Renal pelvis (tissue), 12 donors: Measurements from ENCODE around the gene LDHAL6A. TPM values are rescaled to one million over a fixed set of nuclear protein-coding genes. Genes with fewer than 3 reads are reported as not detected.
"Not testable (repeated sequence)": the region's sequence is repeated elsewhere in the genome, so short reads cannot be mapped to it uniquely, and the experiment has no call there.

Source experiments
- DNase-seq: peaks from one replicate; pipeline ENCODE4 v3.0.0-alpha.2; 2013
- long read RNA-seq, 16 experiments: transcript quantifications; one replicate each; lab custom pipeline, GENCODE V29; 2026
- polyA plus RNA-seq, 3 donors: library from polyadenylated mRNA; unstranded; fragments of 120-200 nt; gene quantifications; one replicate each; pipeline ENCODE4 v1.2.1, GENCODE V29; 2013; ENCODE audit not compliant: insufficient read length in 3 of 3

The LDHAL6A gene
- polyA plus RNA-seq, result 1 to 10 TPM in 2 of 3 donors, under 1 TPM in 1; 0.67 to 1.5 (median 1.5) TPM
- long read RNA-seq, donor 1, result 0 reads
- long read RNA-seq, donor 2, partial matches to known transcripts, result 261 of 261 reads
- long read RNA-seq, donor 2, other reads (novel, unspliced or antisense), result 0 of 261 reads
- long read RNA-seq, donor 3, result 0 reads
- long read RNA-seq, donor 4, partial matches to known transcripts, result 171 of 171 reads
- long read RNA-seq, donor 4, other reads (novel, unspliced or antisense), result 0 of 171 reads
- long read RNA-seq, donor 5, result 0 reads
- long read RNA-seq, donor 6, result 0 reads
- long read RNA-seq, donor 7, partial matches to known transcripts, result 218 of 219 reads
- long read RNA-seq, donor 7, other reads (novel, unspliced or antisense), result 0 of 219 reads
- long read RNA-seq, donor 8, partial matches to known transcripts, result 22 of 44 reads
- long read RNA-seq, donor 8, other reads (novel, unspliced or antisense), result 22 of 44 reads
- long read RNA-seq, donor 9, result 0 reads
- long read RNA-seq, donor 10, result 0 reads
- long read RNA-seq, donor 11, result 0 reads
- long read RNA-seq, donor 12, partial matches to known transcripts, result 227 of 235 reads
- long read RNA-seq, donor 12, other reads (novel, unspliced or antisense), result 8 of 235 reads
- long read RNA-seq, donor 13, partial matches to known transcripts, result 134 of 134 reads
- long read RNA-seq, donor 13, other reads (novel, unspliced or antisense), result 0 of 134 reads
- long read RNA-seq, donor 14, result 0 reads
- long read RNA-seq, donor 15, partial matches to known transcripts, result 328 of 343 reads
- long read RNA-seq, donor 15, other reads (novel, unspliced or antisense), result 15 of 343 reads
- long read RNA-seq, donor 16, partial matches to known transcripts, result 246 of 246 reads
- long read RNA-seq, donor 16, other reads (novel, unspliced or antisense), result 0 of 246 reads

DNA sequence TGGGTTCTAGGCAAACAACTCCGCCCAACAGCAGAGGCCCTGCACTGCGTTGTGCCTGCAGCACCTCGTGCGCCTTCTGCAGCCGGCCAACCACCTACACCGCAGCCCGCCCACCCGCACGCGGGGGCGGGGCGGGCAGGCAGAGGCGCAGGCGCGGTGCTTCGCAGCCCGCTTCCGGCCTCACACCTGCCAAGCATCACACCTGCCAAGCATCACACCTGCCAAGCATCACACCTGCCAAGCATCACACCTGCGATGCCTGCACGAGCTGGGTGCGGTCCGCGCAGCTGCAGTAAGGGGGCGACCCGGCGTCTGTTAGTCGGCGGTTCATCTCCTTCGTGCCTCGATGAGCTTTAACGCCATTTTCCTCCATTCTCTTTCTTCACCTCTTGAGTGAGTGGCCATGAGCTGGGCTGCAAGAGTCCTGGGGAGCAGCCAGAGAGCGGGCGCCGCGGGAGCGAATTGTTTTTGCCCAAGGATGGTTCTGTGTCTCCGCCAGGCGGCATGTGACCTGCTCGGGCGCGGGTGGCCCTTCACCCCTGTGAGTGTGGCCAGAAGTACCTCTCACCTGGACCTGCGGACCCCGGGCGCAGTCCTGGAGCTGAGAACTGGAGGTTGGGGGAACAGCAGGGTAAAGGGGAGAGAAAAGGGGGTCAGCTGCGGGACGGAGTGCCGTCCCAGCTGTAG, at the start of gene LDHAL6A:
Gene LDHAL6A, plus strand, starts transcription at position 171 of the 687 bp plus-strand sequence. CDS start 825 bp downstream, outside the sequence.
- DNase-seq, result no peak

DNA sequence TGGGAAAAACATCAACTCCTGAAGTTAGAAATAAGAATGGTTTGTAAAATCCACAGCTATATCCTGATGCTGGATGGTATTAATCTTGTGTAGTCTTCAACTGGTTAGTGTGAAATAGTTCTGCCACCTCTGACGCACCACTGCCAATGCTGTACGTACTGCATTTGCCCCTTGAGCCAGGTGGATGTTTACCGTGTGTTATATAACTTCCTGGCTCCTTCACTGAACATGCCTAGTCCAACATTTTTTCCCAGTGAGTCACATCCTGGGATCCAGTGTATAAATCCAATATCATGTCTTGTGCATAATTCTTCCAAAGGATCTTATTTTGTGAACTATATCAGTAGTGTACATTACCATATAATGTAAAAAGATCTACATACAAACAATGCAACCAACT, 48.3 kb upstream of the LDHAL6A start:
- not testable (repeated sequence) for DNase-seq

DNA sequence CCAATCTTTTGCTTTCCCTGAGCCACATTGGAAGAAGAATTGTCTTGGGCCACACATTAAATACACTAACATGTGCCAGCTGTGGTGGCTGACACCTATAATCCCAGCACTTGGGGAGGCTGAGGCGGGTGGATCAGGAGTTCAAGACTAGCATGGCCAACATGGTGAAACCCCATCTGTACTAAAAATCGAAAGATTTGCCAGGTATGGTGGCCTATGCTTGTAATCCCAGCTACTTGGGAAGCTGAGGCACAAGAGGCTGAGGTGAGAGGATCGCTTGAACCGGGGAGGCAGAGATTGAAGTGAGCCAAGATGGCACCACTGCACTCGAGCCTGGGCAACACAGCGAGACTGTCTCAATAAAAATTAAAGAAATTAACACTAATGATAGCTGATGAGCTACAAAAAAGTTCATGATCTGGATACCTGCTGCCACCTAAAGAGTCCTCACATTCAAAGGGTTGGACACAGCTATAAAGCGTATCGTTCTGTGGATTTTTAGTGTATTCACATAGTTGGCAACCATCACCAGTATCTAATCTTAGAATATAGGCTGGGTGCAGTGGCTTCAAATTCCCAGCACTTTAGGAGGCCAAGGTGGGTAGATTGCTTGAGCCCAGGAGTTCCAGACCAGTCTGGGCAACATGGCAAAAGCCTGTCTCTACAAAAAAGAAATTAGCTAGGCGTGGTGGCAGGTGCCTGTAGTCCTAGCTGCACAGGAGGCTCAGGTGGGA, 46.9 kb upstream of the LDHAL6A start:
- no peak for DNase-seq

DNA sequence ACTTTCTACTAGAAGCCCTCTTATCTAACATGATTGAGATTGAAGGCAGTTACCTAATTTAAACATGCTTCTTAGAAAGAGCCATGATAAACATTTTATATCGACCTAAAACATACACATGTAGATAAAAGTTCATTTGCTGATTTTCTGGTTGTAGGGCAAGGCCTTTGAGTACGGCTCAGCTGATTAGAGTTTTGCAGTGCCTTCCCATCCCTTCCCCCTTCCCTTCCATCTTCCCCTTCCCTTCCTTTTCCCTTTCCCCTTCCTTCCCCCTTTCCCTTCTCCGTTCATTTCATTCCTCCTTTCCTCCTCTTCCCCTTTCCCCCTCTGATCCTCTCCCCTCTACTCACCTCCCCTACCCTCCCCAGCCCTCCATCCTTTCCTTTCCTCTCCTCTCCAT, 39.2 kb upstream of the LDHAL6A start:
- no peak for DNase-seq

DNA sequence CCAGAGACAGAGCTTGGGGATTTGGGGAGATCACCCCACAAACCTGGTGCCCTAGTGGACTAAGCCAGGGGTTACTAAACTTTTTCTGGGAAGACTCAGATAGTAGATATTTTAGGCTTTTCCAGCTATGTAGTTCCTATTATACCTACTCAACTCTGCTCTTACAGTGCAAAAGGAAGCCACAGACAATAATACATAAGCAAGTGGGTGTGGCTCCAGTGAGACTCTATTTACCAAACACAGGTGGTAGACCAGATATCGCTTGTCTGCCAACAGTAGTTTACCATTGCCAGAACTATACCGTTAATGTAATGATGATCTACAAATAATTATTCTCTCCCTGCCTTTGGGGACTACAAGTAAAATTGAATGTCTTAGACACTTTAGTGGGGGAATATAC, 36.6 kb upstream of the LDHAL6A start:
- no peak for DNase-seq

DNA sequence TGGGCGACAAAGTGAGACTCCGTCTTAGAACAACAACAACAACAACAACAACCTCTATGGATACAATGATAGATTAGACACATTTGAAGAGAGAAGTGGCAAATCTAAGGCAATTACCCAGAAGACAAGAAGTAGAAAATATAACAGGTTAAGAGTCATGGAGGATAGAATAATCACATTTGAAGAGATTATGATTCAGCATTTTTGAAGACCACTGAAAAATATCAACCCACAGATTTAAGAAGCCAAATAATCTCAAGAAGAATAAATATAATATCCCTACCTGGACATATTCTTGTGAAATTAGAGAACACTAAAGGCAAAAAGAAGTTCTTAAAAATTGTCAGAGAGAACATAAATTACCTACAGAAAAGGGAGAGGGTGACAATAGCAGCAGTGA, 35.6 kb upstream of the LDHAL6A start:
- DNase-seq, result no peak

DNA sequence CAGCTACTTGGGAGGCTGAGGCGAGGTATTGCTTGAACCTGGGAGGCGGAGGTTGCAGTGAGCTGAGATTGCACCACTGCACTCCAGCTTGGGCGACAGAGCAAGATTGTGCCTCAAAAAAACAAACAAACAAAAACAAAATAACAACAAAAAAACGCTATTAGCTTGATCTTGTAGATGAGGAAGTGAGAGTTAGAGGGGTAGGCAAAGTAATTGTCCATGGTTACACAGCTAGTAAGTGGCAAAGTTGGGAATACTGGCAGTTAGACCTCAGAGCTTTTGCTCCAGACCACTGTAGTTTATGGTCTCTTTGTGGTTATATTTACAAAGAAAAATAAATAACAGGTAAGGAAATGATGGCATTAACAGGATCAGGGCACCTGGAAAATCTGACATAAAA, 28.4 kb upstream of the LDHAL6A start:
- DNase-seq, result no peak

DNA sequence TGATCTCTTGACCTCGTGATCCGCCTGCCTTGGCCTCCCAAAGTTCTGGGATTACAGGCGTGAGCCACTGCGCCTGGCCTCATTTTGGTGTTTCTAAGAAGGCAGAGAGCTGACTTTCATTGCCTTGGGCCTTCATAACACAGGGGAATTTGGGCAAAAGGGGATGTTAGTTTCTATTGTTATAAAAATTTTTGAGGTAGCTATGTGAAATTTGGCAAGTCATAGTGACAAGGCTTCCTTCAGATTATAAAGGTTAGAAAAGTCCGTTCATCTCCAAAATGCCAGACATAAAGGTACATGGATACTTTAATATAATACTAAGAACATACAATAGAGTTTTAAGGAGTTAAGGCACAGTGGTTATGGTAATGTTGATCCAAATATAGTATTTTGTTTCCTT, 26.3 kb upstream of the LDHAL6A start:
- no peak for DNase-seq

DNA sequence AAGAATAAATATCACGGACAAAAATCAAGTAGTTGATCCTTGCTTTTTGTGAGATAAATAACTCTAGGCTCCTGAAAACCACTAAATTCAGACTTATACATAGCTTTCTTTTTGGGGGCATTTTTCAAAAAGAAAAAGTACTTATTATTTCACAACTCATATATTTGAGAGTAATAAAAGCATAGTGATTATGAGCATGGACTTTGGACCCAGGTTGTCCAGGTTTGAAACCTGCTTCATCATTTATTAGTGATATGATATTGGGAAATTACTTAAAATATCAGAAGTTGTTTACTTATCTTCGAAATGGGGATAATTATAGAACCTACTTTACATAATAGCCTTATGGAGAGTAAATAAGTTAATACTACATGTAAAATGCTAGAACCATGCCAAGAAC, 17.0 kb upstream of the LDHAL6A start:
- DNase-seq, result no peak

DNA sequence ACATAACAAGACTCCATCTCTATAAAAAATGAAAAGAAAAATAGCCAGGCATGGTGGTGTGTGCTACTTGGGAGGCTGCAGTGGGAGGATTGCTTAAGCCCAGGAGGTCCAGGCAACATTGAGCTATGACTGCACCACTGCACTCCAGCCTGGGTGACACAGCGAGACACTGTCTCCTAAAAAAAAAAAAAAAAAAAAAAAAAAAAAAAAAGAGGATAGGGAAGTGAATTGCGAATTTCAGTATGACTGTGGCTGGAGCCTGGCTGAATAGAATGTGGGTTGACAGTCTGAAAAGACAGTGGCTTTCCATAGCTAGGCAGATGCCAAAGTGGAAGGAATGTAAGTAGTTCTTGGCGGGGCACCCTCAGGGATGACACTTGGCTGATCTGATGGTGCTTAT, 6.4 kb upstream of the LDHAL6A start:
- DNase-seq, result no peak

DNA sequence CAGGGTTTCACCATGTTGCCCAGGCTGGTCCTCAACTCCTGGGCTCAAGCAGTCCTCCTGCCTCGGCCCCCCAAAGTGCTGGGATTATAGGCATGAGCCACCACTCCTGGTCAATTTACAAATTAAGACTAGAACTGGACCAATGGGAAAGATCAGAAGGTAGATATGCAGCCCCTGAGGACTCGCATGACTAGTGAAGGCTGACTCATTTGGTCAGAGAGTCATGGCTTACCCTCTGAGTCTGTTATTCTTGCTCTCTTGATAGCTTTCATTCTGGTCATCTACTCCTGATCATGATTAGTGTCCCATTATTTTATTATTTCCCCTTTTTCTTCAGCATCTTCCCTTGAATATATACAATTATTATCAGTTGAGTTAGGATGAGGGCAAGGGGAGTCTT, 2.7 kb upstream of the LDHAL6A start:
- DNase-seq, result no peak

DNA sequence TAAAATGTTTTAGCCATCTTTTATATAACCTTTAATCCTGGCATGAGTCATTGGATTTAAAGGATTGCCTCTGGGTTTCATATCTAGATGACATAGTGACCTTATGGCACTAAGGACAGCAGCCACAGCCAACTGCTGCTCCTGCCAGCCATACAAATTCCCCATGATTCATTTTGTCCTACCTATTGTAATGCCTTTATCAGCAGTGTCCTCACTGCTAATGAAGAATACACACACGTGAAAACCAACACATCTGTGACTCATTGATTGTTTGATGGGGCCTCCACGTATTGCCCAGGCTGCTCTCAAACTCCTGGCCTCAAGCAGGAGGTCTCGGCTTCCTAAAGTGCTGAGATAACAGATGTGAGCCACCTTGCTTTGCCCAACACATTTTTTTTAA, 1.8 kb downstream of the LDHAL6A start:
- no peak for DNase-seq

DNA sequence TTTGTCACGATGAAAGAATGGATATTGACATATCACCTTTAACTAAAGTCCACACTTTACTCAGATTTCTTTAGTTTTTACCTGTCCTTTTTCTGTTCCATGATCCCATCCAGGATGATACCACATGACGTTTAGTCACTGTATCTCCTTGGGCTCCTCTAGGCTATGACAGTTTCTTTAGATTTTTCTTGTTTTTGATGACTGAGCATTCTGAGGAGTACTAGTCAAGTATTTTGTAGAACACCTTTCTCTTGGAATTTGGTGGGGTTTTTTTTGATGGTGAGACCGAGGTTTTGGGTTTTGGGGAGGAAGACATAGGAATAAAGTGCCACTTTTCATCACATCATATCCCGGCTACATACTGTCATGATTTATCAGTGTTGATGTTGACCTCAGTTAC, 4.0 kb downstream of the LDHAL6A start:
- no peak for DNase-seq

DNA sequence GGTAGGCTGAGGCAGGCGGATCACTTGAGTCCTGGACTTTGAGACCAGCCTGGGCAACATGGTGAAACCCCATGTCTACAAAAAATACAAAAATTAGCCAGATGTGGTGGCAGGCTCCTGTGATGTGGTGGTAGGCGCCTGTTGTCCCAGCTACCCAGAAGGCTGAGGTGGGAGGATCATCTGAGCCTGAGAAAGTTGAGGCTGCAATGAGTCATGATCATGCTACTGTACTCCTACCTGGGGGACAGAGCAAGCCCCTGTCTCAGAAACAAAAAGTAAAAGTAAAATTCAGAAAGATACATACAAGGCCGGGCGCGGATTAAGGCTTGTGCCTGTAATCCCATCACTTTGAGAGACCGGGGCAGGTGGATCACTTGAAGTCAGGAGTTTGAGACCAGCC, 6.3 kb downstream of the LDHAL6A start:
- no peak for DNase-seq

DNA sequence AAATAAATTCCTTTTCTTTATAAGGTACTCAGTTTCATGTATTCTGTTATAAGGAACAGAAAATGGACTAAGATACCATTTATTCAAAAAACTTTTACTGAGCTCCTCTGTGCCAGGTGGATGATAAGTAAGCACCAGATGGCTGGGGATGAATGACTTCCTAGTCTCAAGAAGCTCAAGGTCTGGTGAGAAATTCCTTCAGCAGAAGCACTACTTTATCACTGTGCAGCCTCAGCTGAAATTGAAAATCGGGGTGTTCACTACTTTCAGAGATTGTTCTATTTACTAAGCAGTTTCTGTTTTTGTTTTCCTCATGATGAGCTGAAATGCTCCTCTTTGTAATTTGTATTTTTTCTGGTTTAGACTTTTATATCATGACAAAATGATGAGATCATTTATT, 7.8 kb downstream of the LDHAL6A start:
- no peak for DNase-seq

DNA sequence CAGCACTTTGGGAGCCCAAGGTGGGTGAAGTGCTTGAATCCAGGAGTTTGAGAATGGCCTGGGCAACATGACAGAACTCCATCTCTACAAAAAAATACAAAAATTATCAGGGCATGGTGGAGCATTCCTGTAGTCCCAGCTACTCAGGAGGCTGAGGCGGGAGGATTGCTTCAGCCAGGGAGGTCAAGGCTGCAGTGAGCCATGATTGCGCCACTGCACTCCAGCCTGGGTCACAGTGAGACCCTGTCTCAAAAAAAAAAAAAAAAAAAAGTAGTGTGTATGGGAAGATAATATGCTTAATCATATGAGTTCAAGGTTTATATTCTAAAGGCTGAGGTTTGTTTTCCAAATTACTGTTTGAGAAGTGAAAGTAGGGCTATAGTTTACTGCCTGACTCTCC, 10.7 kb downstream of the LDHAL6A start:
- no peak for DNase-seq

DNA sequence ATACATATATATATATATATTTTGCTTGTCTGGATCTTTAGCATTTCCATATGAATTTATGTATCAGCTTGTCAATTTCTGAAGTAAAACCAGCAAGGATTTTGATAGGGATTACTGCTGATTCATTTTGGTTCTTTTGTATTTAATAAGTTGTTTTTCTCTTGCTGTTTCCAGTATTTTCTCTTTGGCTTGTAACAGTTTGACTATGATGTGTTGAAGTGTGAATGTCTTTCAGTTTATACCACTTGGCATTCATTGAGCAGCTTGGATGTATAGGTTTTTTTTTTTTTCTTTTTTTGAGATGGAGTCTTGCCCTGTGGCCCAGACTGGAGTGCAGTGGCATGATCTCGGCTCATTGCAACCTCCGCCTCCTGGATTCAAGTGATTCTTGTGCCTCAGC, 12.4 kb downstream of the LDHAL6A start:
- DNase-seq, result no peak

DNA sequence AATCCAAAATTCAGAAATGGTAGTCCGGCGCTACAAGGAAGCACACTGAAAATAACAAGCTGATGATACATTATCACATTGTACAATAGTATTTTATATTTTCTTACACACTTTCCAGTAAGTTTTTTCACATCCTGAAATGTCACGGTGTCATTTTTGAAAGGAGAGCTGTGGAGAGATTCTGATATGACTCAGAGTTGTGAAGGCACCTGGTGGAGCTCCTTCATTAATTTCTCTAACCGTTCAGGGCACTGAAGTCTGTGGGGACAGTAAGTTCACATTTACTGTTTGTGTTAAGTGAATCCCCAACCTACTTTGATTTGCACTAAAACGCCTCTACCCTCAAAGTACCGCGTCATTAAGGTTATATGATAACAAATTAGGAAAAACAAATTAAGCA, 13.3 kb downstream of the LDHAL6A start:
- no peak for DNase-seq

DNA sequence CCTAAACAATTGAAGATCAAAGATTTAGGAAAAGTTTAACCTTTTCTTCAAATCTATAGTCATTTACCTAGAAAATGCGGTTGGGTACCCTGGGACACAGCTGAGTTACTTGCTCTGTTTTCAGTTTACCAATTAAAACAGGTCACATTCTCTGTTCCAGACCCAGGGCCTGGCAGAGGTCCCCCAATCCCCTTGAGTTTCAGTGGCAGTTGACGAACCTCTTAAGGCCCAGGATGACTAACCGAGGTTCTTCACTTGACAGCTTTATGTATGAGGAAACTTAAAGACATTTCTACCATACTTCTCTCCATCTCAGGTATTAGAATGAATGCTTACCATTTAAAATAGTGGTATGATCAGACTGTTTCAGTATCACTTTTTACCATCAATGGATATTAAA, 16.3 kb downstream of the LDHAL6A start:
- DNase-seq, result no peak

DNA sequence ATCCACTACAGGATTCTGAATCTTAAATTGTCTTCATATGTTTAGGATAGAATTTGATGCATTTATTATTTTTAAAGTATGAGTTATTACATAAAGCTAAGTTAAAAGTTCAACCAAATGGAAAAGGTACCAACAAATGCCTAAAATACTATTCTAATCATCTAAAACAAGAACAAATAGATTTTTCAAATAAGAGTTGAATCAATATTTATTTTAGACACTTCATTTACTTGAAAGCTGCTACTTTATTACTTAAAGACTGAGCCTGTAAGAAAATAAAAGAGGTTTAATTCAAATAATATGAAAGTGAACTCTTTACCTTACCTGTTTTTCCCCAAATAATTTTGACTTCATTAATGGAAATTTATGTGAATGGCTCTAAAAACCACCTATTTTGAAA, 16.9 kb downstream of the LDHAL6A start:
- no peak for DNase-seq

DNA sequence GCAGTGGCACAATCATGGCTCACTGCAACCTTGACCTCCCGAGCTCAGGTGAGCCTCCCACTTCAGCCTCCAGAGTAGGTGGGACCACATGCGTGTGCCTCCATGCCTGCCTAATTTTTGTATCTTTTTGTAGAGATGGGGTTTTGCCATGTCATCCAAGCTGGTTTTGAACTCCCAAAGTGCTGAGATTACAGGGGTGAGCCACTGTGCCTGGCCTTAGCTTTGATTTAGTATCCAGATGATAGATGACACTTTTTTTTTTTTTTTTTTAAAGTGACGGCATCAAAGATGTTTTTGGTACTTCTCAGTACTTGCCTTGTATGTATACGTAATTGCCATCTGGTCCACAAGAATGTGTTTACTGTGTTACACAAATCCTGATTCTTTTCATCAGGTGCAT, 23.4 kb downstream of the LDHAL6A start:
- no peak for DNase-seq
